SU-DHL-6 (cell line): Measurements from ENCODE around the gene PACSIN3.

Experiments
- EZH2phosphoT487 ChIP-seq: fragments of 200-600 bp; sonication (generic), shearing (Covaris generic); conservative IDR thresholded peaks from 2 replicates; pipeline ENCODE4 v1.6.1; 2018; ENCODE audit warnings: mild to moderate bottlenecking, antibody characterized with exemption, low read length, moderate library complexity, mixed read lengths
- TF ChIP-seq, protein P1 (sequence below): fragments of 200-600 bp; sonication (generic); IDR thresholded peaks from one replicate; pipeline ENCODE4 v1.5.1; 2017; ENCODE audit warnings: antibody characterized with exemption, mild to moderate bottlenecking, low read length, moderate library complexity; ENCODE audit not compliant: insufficient read depth, poor library complexity, severe bottlenecking

DNA sequence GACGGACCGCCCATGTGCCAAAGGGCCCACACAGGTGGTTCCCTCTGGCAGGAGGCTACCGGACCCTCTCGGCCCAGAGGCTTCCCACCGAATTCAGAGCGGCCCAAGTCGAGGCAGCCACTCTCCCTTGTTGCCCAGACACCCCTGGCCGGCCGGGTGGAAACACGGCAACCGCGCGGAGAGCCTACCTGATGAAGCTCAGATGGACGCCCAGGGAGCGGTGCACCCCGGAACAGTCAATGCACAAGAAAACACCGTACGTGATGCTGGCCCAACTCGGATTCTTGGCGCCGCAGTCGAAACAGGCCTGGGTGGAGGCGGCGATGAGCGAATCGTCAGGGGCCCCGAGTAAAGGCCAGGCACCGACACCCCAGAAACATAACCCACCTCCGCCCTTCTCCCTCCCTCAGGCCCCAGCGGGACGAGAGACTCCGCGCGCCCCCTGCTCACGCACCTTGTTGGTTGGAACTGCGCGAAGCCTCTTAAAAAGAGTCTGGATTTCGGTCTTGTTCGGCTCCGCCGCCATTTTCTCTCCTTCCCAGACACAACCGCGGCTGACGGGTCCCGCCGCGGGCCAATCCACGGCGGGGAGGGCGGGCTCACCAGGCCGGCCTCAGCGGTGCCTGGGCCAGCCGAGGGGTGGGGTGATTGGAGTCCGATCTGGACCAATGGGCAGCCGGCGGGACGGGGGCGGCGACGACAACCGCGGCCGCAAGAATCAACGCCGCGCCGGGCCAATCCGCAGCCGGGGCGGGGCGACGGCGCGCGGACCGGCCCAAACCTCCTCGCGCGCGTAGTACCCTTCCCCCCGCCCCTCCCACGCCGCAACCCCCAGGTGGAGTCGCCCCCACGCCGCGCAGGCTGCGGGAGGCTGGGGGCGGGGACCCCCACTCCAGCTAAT is 9.7 kb downstream of the PACSIN3 start, which contains the start of gene ARFGAP2:
- TF ChIP-seq, protein P1, sequence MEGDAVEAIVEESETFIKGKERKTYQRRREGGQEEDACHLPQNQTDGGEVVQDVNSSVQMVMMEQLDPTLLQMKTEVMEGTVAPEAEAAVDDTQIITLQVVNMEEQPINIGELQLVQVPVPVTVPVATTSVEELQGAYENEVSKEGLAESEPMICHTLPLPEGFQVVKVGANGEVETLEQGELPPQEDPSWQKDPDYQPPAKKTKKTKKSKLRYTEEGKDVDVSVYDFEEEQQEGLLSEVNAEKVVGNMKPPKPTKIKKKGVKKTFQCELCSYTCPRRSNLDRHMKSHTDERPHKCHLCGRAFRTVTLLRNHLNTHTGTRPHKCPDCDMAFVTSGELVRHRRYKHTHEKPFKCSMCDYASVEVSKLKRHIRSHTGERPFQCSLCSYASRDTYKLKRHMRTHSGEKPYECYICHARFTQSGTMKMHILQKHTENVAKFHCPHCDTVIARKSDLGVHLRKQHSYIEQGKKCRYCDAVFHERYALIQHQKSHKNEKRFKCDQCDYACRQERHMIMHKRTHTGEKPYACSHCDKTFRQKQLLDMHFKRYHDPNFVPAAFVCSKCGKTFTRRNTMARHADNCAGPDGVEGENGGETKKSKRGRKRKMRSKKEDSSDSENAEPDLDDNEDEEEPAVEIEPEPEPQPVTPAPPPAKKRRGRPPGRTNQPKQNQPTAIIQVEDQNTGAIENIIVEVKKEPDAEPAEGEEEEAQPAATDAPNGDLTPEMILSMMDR, result no peak
- no peak for TF ChIP-seq EZH2phosphoT487
